T-helper 2 cell treated with Interferon-gamma antibody and Interleukin-4, amounts not matched to agents 5 μg/mL and 100 μg/mL, for 36 hours (primary cell): ENCODE measurements around the gene POGLUT2.

Experiments
- DNase-seq: peaks from one replicate; pipeline ENCODE4 v3.0.0; 2021; ENCODE audit warnings: low spot score
- H3K27ac Mint-ChIP-seq: one replicate; pipeline ENCODE4 v1.8.0; 2021; ENCODE audit warnings: mild to moderate bottlenecking, mixed read lengths
- H3K27me3 Mint-ChIP-seq: one replicate; pipeline ENCODE4 v1.8.0; 2021; ENCODE audit warnings: low read depth, mixed read lengths
- H3K36me3 Mint-ChIP-seq: one replicate; pipeline ENCODE4 v1.8.0; 2021; ENCODE audit warnings: low read depth, mixed read lengths
- H3K4me1 Mint-ChIP-seq: one replicate; pipeline ENCODE4 v1.8.0; 2021; ENCODE audit warnings: low read depth, mixed read lengths
- H3K4me3 Mint-ChIP-seq: one replicate; pipeline ENCODE4 v1.8.0; 2022; ENCODE audit warnings: mild to moderate bottlenecking, moderate library complexity, mixed read lengths
- H3K9me3 Mint-ChIP-seq: one replicate; pipeline ENCODE4 v1.8.0; 2021; ENCODE audit warnings: mixed read lengths

The POGLUT2 gene

GRCh38 chr13:102817907-102818306, 19.1 kb upstream of the POGLUT2 start:
- Mint-ChIP-seq H3K4me3 (no peak overlapping the region), H3K4me1 (peaks cover 11% of the 10 kb centered on the region), H3K27me3 (no peaks in the 10 kb centered on the region), H3K36me3 (peaks cover 46% of the 10 kb centered on the region), H3K27ac (no peak overlapping the region), H3K9me3 (no peaks in the 10 kb centered on the region)
- DNase-seq: no peak

GRCh38 chr13:102817241-102817640, 18.5 kb upstream of the POGLUT2 start:
- no peak for DNase-seq
- Mint-ChIP-seq H3K9me3 (peaks cover under 1% of the 10 kb centered on the region), H3K4me3 (no peak overlapping the region), H3K27ac (no peak overlapping the region), H3K4me1 (peaks cover 18% of the 10 kb centered on the region), H3K36me3 (peaks cover 40% of the 10 kb centered on the region), H3K27me3 (no peaks in the 10 kb centered on the region)

- peaks cover 40% of the 10 kb centered on the region for H3K36me3 Mint-ChIP-seq
- H3K9me3 Mint-ChIP-seq: peaks cover 5% of the 10 kb centered on the region
Observed at GRCh38 chr13:102816708-102817107, 17.9 kb upstream of the POGLUT2 start.

GRCh38 chr13:102815788-102816187, 17.0 kb upstream of the POGLUT2 start:
- H3K4me3 Mint-ChIP-seq: no peak overlapping the region
- H3K36me3 Mint-ChIP-seq: peaks cover 45% of the 10 kb centered on the region
- no peak overlapping the region for H3K27ac Mint-ChIP-seq
- H3K9me3 Mint-ChIP-seq: peaks cover 6% of the 10 kb centered on the region
- H3K27me3 Mint-ChIP-seq: no peaks in the 10 kb centered on the region
- peaks cover 23% of the 10 kb centered on the region for H3K4me1 Mint-ChIP-seq
- DNase-seq: no peak

More at GRCh38 chr13:102816708-102817107, 17.9 kb upstream of the POGLUT2 start:
- no peak for DNase-seq
- H3K4me3 Mint-ChIP-seq: no peak overlapping the region
- H3K4me1 Mint-ChIP-seq: peaks cover 23% of the 10 kb centered on the region
- H3K27me3 Mint-ChIP-seq: no peaks in the 10 kb centered on the region
- H3K27ac Mint-ChIP-seq: no peak overlapping the region

GRCh38 chr13:102814793-102815192, 16.0 kb upstream of the POGLUT2 start:
- DNase-seq: no peak
- H3K4me3 Mint-ChIP-seq: no peak overlapping the region
- H3K27me3 Mint-ChIP-seq: no peaks in the 10 kb centered on the region
- no peak overlapping the region for H3K27ac Mint-ChIP-seq
- H3K9me3 Mint-ChIP-seq: peaks cover 9% of the 10 kb centered on the region
- H3K36me3 Mint-ChIP-seq: peaks cover 50% of the 10 kb centered on the region
- peaks cover 23% of the 10 kb centered on the region for H3K4me1 Mint-ChIP-seq

- H3K4me3 Mint-ChIP-seq: peak overlapping the region; percentile 16
- peaks cover 9% of the 10 kb centered on the region for H3K9me3 Mint-ChIP-seq
- peak overlapping the region; percentile 49 for H3K27ac Mint-ChIP-seq
- no peak for DNase-seq
- peaks cover 45% of the 10 kb centered on the region for H3K36me3 Mint-ChIP-seq
- H3K27me3 Mint-ChIP-seq: no peaks in the 10 kb centered on the region
- peaks cover 23% of the 10 kb centered on the region for H3K4me1 Mint-ChIP-seq
Observed at GRCh38 chr13:102814025-102814607, 15.3 kb upstream of the POGLUT2 start.

- peaks cover 43% of the 10 kb centered on the region for H3K36me3 Mint-ChIP-seq
- peaks cover 25% of the 10 kb centered on the region for H3K4me1 Mint-ChIP-seq
- peaks cover 9% of the 10 kb centered on the region for H3K9me3 Mint-ChIP-seq
- H3K27me3 Mint-ChIP-seq: no peaks in the 10 kb centered on the region
- H3K4me3 Mint-ChIP-seq: no peak overlapping the region
- H3K27ac Mint-ChIP-seq: no peak overlapping the region
- DNase-seq: no peak
Observed at GRCh38 chr13:102812611-102813287, 14.0 kb upstream of the POGLUT2 start.

- Mint-ChIP-seq H3K27me3 (no peaks in the 10 kb centered on the region), H3K27ac (no peak overlapping the region), H3K9me3 (peaks cover 9% of the 10 kb centered on the region), H3K36me3 (peaks cover 43% of the 10 kb centered on the region), H3K4me1 (peaks cover 23% of the 10 kb centered on the region), H3K4me3 (no peak overlapping the region)
- no peak for DNase-seq
Observed at GRCh38 chr13:102807699-102808098, 8.9 kb upstream of the POGLUT2 start.

GRCh38 chr13:102805680-102806079, 6.9 kb upstream of the POGLUT2 start:
- Mint-ChIP-seq H3K4me1 (peaks cover 30% of the 10 kb centered on the region), H3K36me3 (peaks cover 29% of the 10 kb centered on the region), H3K27ac (no peak overlapping the region), H3K4me3 (no peak overlapping the region), H3K9me3 (peaks cover 3% of the 10 kb centered on the region), H3K27me3 (no peaks in the 10 kb centered on the region)
- no peak for DNase-seq

- Mint-ChIP-seq H3K36me3 (peaks cover 11% of the 10 kb centered on the region), H3K27me3 (no peaks in the 10 kb centered on the region), H3K4me3 (peak overlapping the region; percentile 92), H3K27ac (peak overlapping the region; percentile 89), H3K4me1 (peaks cover 39% of the 10 kb centered on the region), H3K9me3 (no peaks in the 10 kb centered on the region)
- DNase-seq: peak; percentile 87
Observed at GRCh38 chr13:102800145-102801041, 1.6 kb upstream of the POGLUT2 start.

- peak; percentile 14 for DNase-seq
- Mint-ChIP-seq H3K4me3 (peak overlapping the region; percentile 92), H3K36me3 (peaks cover 8% of the 10 kb centered on the region), H3K9me3 (no peaks in the 10 kb centered on the region), H3K27me3 (no peaks in the 10 kb centered on the region), H3K27ac (peak overlapping the region; percentile 91), H3K4me1 (peaks cover 39% of the 10 kb centered on the region)
Observed at GRCh38 chr13:102799426-102800144, 809 bp upstream of the POGLUT2 start.

GRCh38 chr13:102793611-102794355, 5.0 kb downstream of the POGLUT2 start:
- no peaks in the 10 kb centered on the region for H3K9me3 Mint-ChIP-seq
- no peak overlapping the region for H3K27ac Mint-ChIP-seq
- no peaks in the 10 kb centered on the region for H3K27me3 Mint-ChIP-seq
- no peak overlapping the region for H3K4me3 Mint-ChIP-seq
- no peak for DNase-seq
- peaks cover 33% of the 10 kb centered on the region for H3K36me3 Mint-ChIP-seq
- H3K4me1 Mint-ChIP-seq: peaks cover 20% of the 10 kb centered on the region

- Mint-ChIP-seq H3K4me3 (no peak overlapping the region), H3K9me3 (no peaks in the 10 kb centered on the region), H3K27me3 (no peaks in the 10 kb centered on the region), H3K27ac (no peak overlapping the region), H3K4me1 (peaks cover 11% of the 10 kb centered on the region), H3K36me3 (peaks cover 43% of the 10 kb centered on the region)
- no peak for DNase-seq
Observed at GRCh38 chr13:102792396-102792795, 6.4 kb downstream of the POGLUT2 start.
